ENCODE data around the gene SSX2IP. TPM values are rescaled to one million over a fixed set of nuclear protein-coding genes. Genes with fewer than 3 reads are reported as not detected.

SSX2IP gene
- total and polyA plus RNA-seq, 9 of the 15 experiments (the other 6 are each of a cell fraction or from before 2014, with no cell fraction given), result 20.6 to 96.7 (median 61.7) TPM

DNA sequence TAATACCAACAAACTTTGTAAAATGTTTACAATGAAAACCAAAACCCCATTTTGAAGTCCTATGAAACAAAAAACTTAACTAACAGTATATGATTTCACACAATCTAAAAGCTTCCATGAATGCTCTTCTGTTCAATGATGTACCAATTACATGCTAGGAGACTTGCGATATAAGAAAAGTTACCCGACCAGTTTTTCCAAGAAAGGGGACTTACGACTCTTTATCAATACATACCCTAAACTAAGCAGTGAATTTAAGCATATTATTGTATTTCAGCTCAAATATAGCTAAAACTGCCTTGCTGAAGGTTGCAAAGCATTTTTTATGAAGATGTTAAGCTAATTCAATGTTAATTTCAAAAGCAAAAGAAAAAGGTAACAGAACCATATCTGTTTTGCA lies 15.6 kb downstream of the SSX2IP start:
- 74% methylated on average over 3 of the region's 3 CpGs for WGBS (ENCODE audit: insufficient coverage, low coverage, missing lambda C conversion rate)
- ATAC-seq (no peak), FAIRE-seq (no peak), DNase-seq (ENCODE audit: extremely low read depth in 1 of 4, low spot score in 3 of 4) (no peak)
- Histone ChIP-seq H3K4me2 (ENCODE audit: insufficient read depth, low read length) (no peak overlapping the region), H3K9ac (ENCODE audit: insufficient read depth in 1 of 2, low read depth in 2 of 2, low read length in 2 of 2) (no peak overlapping the region), H3K27me3 (ENCODE audit: control insufficient read depth in 2 of 2, insufficient read depth in 2 of 2, low read length in 2 of 2) (no peaks in the 10 kb centered on the region), H4K20me1 (replicated peaks; ENCODE audit: control insufficient read depth, insufficient read depth, low read length) (peaks cover 11% of the 10 kb centered on the region; the same call in 1 of the 2 replicates), H3K27ac (ENCODE audit: extremely low read depth, low read depth, low read length) (no peak overlapping the region), H3K9me3 (replicated peaks; ENCODE audit: control insufficient read depth, insufficient read depth, low read depth, low read length) (no peaks in the 10 kb centered on the region), H3K36me3 (ENCODE audit: control insufficient read depth, insufficient read depth, low read length) (peaks cover 52% of the 10 kb centered on the region), H3K4me3 (no peak overlapping the region), H3K79me2 (ENCODE audit: control insufficient read depth, insufficient read depth, low read length) (peaks cover 96% of the 10 kb centered on the region), H2AFZ (ENCODE audit: low read depth, low read length) (no peak overlapping the region), H3K9me1 (ENCODE audit: control insufficient read depth, insufficient read depth, low read length) (no peaks in the 10 kb centered on the region), H3K4me1 (replicated peaks in 1 of 2; ENCODE audit: control insufficient read depth in 2 of 2, insufficient read depth in 2 of 2, low read length in 2 of 2) (peaks cover 3 to 8% of the 10 kb centered on the region in 2 experiments; a peak in 3 of 5 replicates)
- intact Hi-C loops (cut with micrococcal nuclease) (no loop called here), in situ Hi-C loops (cut with MboI) (no loop called here)
- no TSS peak for BruUV-seq (replicated peaks)
- POLR2A ChIA-PET, result interaction anchor here (1.1 to 8.7 kb wide), 2 partner anchors 11 to 14 kb away, joined by 3 to 56 read pairs; partner anchors contain the start of gene SSX2IP
- TF ChIP-seq EZH2 (IDR thresholded peaks at IDR 0.05; ENCODE audit: borderline replicate concordance, low read depth, low read length) (no peak), CTBP1 (IDR thresholded peaks at IDR 0.05; ENCODE audit: borderline replicate concordance) (no peak), SMARCC2 (IDR thresholded peaks at IDR 0.05; ENCODE audit: low read depth) (no peak), GTF2E2 (tag; IDR thresholded peaks at IDR 0.05) (no peak), ZNF140 (CRISPR knock-in tag; IDR thresholded peaks at IDR 0.05) (no peak), SMARCB1 (IDR thresholded peaks at IDR 0.05; ENCODE audit: insufficient read length, low read depth) (no peak), SUPT5H (IDR thresholded peaks at IDR 0.05) (no peak), XRCC4 (IDR thresholded peaks at IDR 0.05; ENCODE audit: extremely low read depth, insufficient read depth, insufficient read length) (no peak), ZKSCAN1 (IDR thresholded peaks at IDR 0.05; ENCODE audit: low read depth, low read length) (no peak)
- CTCF ChIA-PET (ENCODE audit: low intra/inter-chr PET ratio), result no interaction called here

Data from K562 (cell line).